ENCODE data around the gene OR4K14. TPM values are rescaled to one million over a fixed set of nuclear protein-coding genes. Genes with fewer than 3 reads are reported as not detected.
"Not testable (repeated sequence)": the region's sequence is repeated elsewhere in the genome, so short reads cannot be mapped to it uniquely, and the experiment has no call there.

The OR4K14 gene, protein sequence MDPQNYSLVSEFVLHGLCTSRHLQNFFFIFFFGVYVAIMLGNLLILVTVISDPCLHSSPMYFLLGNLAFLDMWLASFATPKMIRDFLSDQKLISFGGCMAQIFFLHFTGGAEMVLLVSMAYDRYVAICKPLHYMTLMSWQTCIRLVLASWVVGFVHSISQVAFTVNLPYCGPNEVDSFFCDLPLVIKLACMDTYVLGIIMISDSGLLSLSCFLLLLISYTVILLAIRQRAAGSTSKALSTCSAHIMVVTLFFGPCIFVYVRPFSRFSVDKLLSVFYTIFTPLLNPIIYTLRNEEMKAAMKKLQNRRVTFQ
- not detected in 2 replicates for total RNA-seq

DNA sequence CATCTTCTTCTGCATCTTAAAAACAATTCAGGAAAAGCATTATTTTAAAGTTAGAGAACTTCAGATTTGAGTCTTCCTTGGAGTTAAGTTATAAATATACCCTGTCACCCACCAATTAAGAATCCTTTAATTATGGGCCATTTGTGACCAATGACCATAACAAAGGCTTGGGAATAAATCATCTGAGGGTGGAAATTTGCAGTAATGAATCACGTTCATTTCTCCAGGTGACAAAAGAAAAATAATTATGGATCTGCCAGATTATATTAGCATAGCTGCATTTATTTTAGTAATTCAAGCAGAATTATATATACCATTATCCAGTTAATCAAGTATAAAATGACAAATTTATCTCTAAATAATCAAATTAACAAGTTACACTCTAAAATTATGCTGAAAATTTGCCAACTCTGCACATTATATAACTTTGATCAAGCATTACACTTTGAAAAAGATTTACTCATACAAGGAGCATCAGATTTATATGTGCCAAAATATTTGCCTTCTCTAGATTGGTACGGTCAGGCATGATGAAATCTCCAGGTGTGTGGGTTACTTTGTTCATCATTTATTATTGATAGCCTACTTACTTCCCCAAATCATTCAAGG lies at the start of gene OR4K14:
Gene OR4K14, minus strand, starts transcription at position 51 of the 609 bp plus-strand sequence. CDS start 4,114 bp downstream, outside the sequence.
- DNase-seq (ENCODE audit: low read depth in 2 of 2): no peak

DNA sequence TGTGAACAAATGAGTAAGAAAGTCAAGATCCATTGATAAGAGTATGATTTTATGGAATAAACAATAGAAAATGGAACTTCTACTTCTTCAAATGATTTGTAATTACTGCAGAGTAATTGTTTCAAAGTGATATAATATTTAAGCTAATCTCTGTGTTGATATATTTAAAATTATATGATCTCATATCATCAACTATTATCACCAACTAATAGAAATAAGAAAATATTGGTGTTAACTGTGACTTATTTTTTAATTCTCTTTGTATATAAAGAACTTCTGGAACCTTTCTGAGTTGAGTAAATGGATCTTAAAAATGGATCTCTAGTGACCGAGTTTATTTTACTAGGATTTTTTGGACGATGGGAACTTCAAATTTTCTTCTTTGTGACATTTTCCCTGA lies 40.6 kb upstream of the OR4K14 start, which contains the start of gene OR4L1:
Gene OR4L1, plus strand, starts transcription at position 301 of the 400 bp plus-strand sequence. Its CDS starts 0 bp downstream, at position 301.
- no peak for DNase-seq (ENCODE audit: low read depth in 2 of 2)

DNA sequence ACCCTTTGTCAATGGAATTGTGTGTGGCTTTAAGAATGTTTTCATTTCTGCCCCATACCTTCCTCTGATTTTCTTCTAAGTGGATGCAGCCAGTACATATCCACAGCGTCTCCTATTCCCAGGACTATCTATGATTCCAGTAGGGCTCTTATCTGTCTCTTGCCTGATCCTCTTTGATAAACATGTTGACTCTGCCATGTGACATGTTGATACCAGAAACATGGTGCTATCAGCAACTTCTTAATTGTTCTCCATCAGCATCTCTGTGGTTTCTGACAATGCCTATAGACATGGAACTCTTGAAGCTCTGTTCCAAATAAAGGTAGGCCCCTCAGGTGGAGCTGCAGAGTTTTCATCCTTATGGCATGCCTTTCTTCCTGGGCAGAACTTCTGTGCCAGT lies 29.1 kb upstream of the OR4K14 start:
- DNase-seq (ENCODE audit: low read depth in 2 of 2): no peak

DNA sequence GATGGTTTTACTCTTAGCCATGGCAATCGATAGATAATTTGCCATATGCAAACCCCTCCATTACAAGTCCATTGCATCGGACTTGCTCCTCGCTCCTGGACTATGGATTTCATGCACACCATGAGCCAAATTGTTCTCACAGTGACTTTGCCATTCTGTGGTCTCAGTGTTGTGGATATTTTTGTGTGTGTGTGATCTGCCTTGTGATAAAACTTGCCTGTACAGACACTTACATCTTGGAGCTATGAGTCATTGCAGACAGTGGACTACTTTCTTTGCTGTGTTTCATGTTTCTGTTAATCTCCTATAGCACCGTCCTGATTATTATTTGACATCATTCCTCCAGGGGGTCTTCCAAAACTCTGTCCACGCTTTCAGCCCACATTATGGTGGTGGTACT lies 25.1 kb upstream of the OR4K14 start:
- DNase-seq (ENCODE audit: low read depth in 2 of 2): no peak

DNA sequence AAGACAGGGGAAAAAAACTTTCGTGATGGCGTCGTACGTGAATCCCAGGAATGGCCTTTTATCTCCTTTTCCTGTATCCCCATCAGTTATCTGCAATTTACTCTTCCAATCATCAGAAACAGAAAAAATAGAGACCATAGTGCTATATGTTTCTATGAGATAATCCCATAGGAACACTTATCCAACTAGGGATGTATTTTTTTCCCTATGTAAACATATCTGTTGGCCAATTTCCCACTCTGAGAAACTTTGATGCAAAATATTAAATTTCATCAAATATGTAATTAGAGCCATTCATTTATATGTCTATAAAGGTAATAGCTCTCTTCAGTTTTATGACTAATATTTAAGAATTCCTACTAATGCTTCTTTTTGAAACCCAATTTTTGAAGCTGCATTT lies 16.8 kb upstream of the OR4K14 start, which contains the start of gene OR4K13:
Gene OR4K13, minus strand, starts transcription at position 101 of the 400 bp plus-strand sequence. CDS start 1,280 bp downstream, outside the sequence.
- DNase-seq (ENCODE audit: low read depth in 2 of 2): no peak

DNA sequence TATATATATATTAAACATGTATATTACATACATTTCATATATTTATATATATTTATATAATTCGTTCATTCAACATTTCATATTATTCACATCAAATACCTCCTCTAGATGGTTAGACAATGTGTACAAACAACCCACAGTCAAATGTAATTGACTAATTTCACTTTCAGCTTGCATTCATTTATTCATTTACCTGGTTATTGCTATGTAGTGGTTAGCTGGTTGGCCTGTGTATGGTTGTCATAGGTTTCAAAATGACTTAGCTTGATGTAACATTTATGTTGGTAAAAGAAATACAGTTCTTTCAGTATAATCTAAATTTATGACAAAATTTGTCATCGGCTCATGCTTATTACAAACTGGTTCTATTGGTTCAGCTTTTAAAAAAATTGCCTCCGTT lies 16.3 kb upstream of the OR4K14 start:
- DNase-seq (ENCODE audit: low read depth in 2 of 2): no peak

DNA sequence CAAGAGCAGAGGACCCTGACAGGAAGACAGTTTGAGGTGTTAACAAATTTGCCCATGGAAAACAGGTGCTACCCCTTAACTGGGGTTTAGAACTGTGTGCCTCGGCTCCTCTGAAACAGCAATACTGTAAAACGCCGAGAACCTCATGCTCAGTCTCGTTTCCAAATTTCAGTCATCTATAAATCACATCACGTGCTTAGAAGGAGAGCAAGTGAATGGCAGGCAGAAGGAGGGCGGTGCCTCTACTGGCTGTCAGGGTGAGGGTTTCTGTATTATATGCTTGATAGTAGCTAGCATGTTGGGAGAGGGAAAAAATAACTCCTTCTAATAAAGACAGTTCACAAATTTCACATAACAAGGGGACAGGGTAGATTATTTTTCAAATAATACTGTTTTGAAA lies 12.0 kb upstream of the OR4K14 start:
- DNase-seq (ENCODE audit: low read depth in 2 of 2): no peak

DNA sequence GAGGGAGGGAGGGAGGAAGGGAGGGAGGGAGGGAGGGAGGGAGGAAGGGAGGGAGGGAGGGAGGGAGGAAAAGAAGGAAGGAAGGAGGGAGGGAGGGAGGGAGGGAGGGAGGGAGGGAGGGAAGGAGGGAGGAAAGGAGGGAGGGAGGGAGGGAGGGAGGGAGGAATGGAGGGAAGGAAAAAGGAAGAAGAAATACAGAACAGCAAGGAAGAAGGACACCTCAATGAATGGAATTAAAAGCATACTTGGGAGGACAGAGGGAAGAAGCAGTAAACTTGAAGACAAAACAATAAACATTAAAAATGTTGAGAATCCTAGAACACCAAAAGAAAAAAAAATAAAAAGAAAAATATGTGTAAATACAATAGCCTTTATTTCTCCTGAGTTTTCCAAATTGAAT lies 11.0 kb downstream of the OR4K14 start:
- DNase-seq (ENCODE audit: low read depth in 2 of 2): no peak

DNA sequence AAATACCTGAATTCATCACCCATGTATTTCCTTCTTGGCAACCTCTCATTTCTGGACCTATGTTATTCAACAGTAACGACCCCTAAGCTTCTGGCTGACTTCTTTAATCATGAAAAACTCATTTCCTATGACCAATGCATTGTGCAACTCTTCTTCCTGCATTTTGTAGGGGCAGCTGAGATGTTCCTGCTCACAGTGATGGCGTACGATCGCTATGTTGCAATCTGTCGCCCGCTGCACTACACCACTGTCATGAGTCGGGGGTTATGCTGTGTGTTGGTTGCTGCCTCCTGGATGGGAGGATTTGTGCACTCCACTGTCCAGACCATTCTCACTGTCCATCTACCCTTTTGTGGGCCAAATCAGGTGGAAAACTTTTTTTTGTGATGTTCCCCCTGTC lies 16.8 kb downstream of the OR4K14 start:
- no peak for DNase-seq (ENCODE audit: low read depth in 2 of 2)

DNA sequence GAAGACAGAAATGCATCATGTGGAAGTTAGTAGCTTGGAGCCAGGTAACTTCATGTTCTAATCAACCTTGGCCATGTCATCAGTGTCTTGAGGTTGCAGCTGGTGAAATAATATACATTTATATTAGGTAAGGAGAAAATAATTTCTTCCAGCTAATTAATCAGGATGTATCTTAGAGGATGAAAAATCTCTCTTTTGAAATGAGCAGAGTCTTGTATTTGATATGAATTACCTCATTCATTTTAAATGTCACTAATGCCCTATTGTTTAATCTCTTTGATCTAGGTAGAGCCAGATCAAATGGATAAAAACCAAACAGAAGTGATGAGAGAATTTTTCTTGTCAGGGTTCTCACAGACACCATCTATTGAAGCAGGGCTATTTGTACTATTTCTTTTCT lies 17.2 kb downstream of the OR4K14 start, which contains the start of gene OR4Q2:
Gene OR4Q2, plus strand, starts transcription at position 301 of the 400 bp plus-strand sequence.
- no peak for DNase-seq (ENCODE audit: low read depth in 2 of 2)

DNA sequence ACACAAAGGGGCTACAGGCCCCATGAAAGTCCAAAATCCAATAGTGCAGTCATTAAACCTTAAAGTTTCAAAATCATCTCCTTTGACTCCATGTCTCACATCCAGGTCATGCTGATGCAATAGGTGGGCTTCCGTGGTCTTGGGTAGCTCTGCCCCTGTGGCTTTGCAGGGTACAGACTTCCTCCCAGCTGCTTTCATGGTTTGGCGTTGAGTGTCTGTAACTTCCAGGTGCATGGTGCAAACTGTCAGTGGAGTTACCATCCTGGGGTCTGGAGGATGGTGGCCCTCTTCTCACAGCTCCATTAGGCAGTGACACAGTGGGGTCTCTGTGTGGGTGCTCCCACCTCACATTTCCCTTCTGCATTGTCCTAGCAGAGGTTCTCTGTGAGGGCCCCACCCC lies 25.7 kb downstream of the OR4K14 start:
- DNase-seq (ENCODE audit: low read depth in 2 of 2): no peak

DNA sequence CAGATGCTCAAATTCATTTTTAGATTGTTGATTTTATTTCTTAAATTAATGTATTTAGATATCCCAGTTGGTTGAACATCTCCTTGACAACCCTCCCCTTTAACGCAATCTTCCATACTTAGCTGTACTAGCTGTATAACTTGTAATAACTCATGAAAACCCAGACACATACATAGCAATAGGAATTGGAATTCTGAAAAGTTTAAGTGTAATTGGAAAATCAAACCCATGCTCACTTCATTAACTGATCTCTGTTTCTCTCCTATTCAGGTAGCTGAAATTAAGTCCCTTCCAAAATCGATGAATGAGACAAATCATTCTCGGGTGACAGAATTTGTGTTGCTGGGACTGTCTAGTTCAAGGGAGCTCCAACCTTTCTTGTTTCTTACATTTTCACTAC lies 43.8 kb downstream of the OR4K14 start, which contains the start of gene OR4K15:
Gene OR4K15, plus strand, starts transcription at position 301 of the 400 bp plus-strand sequence. Its CDS starts 0 bp downstream, at position 301.
- no peak for DNase-seq (ENCODE audit: low read depth in 2 of 2)

DNA sequence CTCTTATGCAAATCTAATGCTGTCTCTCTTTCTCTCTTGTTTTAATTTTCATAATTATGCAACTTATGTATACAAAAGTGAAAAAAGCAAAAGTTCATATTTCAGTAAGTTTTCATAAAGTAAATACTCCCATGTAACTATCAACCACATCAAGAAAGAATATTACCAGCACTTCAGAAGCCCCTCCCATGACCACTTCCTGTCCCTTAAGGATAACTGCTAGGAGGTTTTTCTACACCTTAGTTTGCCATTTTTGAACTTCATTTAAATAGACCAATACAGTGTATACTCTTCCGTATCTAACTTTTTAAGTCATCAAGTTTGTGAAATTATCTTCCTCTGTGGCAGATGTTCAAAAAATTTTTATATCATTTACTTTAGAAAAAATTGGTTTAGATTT lies 44.3 kb downstream of the OR4K14 start:
- DNase-seq (ENCODE audit: low read depth in 2 of 2): no peak

DNA sequence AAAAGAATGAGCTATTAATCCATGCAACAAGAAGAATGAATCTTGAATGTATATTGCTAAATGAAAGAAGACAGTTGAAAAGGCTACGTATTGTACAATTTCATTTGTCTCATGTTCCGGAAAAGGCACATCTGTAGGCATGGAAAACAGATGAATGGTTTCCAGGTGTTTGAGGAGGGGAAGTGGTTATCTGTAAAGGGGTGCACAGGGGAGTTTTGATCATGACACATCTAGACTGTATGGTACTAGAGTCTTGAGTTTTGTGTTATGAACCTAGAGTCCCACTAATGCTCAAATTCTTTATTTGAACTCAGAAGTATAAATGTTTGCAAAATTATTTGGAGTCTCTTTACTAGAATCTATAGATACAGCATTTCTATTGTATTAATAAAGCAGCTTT lies 49.4 kb downstream of the OR4K14 start:
- DNase-seq (ENCODE audit: low read depth in 2 of 2): not testable (repeated sequence)

Other genes with a start within 250 kb of the OR4K14 start
- not detected in 2 replicates for gene OR4M1, start 245.8 kb downstream of the OR4K14 start, total RNA-seq
- not detected in 2 replicates for gene OR4N2, start 215.5 kb downstream of the OR4K14 start, total RNA-seq
- gene OR4K2, start 144.2 kb downstream of the OR4K14 start, total RNA-seq: not detected in 2 replicates
- not detected in 2 replicates for gene OR4K5, start 98.7 kb downstream of the OR4K14 start, total RNA-seq
- not detected in 2 replicates for gene OR4K1, start 88.4 kb downstream of the OR4K14 start, total RNA-seq
- not detected in 2 replicates for gene OR4K15, start 43.7 kb downstream of the OR4K14 start, total RNA-seq
- gene OR4Q2, start 17.1 kb downstream of the OR4K14 start, total RNA-seq: not detected in 2 replicates
- not detected in 2 replicates for gene OR4K13, start 16.7 kb upstream of the OR4K14 start, total RNA-seq
- not detected in 2 replicates for gene OR4L1, start 40.7 kb upstream of the OR4K14 start, total RNA-seq
- gene OR4K17, start 91.4 kb upstream of the OR4K14 start, total RNA-seq: not detected in 2 replicates
- gene OR4N5, start 119.5 kb upstream of the OR4K14 start, total RNA-seq: not detected in 2 replicates
- not detected in 2 replicates for gene OR11G2, start 171.6 kb upstream of the OR4K14 start, total RNA-seq
- gene OR11H6, start 204.4 kb upstream of the OR4K14 start, total RNA-seq: not detected in 2 replicates
- not detected in 2 replicates for gene OR11H7, start 209.7 kb upstream of the OR4K14 start, total RNA-seq
- gene OR11H4, start 220.0 kb upstream of the OR4K14 start, total RNA-seq: not detected in 2 replicates